ENCODE data around the gene S100A10.

GRCh38 chr1:152021569-152021968, 27.9 kb upstream of the S100A10 start:
- TF ChIP-seq CTCF (IDR thresholded peaks at IDR 0.05; ENCODE audit: poor library complexity, severe bottlenecking) (no peak), RAD21 (conservative IDR thresholded peaks at IDR 0.05) (no peak)
